SH-SY5Y (cell line): ENCODE measurements around the gene TP53I11.

Experiments
- GATA2 ChIP-seq: IDR thresholded peaks from 2 replicates; pipeline ENCODE4 v1.6.1; 2011; ENCODE audit warnings: mild to moderate bottlenecking, low read depth, low read length
- GATA3 ChIP-seq: IDR thresholded peaks from 2 replicates; pipeline ENCODE4 v1.6.1; 2011; ENCODE audit warnings: low read depth, mild to moderate bottlenecking, low read length, moderate library complexity

- TF ChIP-seq GATA3 = no peak
- no peak for TF ChIP-seq GATA2
Measured at GRCh38 chr11:44974402-44975000, 23.8 kb upstream of the TP53I11 start.
